GM12878 (cell line): ENCODE measurements around the gene TOB1. TPM values are rescaled to one million over a fixed set of nuclear protein-coding genes. Genes with fewer than 3 reads are reported as not detected.

ENCODE experiments used
- ATAC-seq: fragments of 200-7000 bp; cut with Tn5 transposase; 3 replicates; pipeline ENCODE4 v1.9.1; 2020; ENCODE audit warnings: mild to moderate bottlenecking, moderate library complexity
- BruUV-seq: library from RNA; stranded (reverse); fragments of 400-500 nt; replicated peaks from 2 replicates; lab custom pipeline; 2021; lab: Mats Ljungman, UMichigan
- CTCF ChIA-PET: fragments of 300-600 bp; sonication (Branson Sonifier 250); formaldehyde crosslinking; extraction: SDS; loops from one replicate; lab custom pipeline; 2021; ENCODE audit warnings: inconsistent platforms; lab: Yijun Ruan, JAX
- POLR2A ChIA-PET: fragments of 350-600 bp; formaldehyde crosslinking; extraction: SDS; loops from one replicate; lab custom pipeline; 2021; ENCODE audit warnings: inconsistent platforms; lab: Charles Lee
- RAD21 ChIA-PET: fragments of 300-600 bp; sonication (Branson Sonifier 250); formaldehyde crosslinking; loops from one replicate; lab custom pipeline; 2023; ENCODE audit warnings: antibody characterized with exemption; ENCODE audit not compliant: unreplicated experiment; lab: Charles Lee
- SMC1A ChIA-PET: fragments of 300-600 bp; sonication (Branson Sonifier 250); formaldehyde crosslinking; loops from one replicate; lab custom pipeline; 2023; ENCODE audit not compliant: unreplicated experiment, uncharacterized antibody; lab: Charles Lee
- DNase-seq: peaks from one replicate; pipeline ENCODE4 v3.0.0-alpha.2; 2011; ENCODE audit warnings: low read depth, low spot score
- FAIRE-seq: peaks from 3 replicates; lab custom pipeline; 2011; peaks lifted over from hg19 to GRCh38; lab: Jason Lieb, UNC
- H2AFZ ChIP-seq: 2 replicates; pipeline ENCODE4 v1.6.0; 2011; ENCODE audit warnings: low read depth, low read length, control low read depth; ENCODE audit not compliant: control insufficient read depth
- H3K27ac ChIP-seq: 2 replicates; pipeline ENCODE4 v1.5.1; 2011; ENCODE audit warnings: control low read depth; ENCODE audit not compliant: control insufficient read depth, insufficient read depth
- H3K27me3 ChIP-seq, 2 experiments: replicated peaks in 1 of 2; 2 replicates each; pipeline versions ENCODE4 v1.6.0 to v1.6.1; 2011; ENCODE audit warnings: low read length in 1 of 2; ENCODE audit not compliant: control insufficient read depth in 2 of 2, insufficient read depth in 2 of 2
- H3K36me3 ChIP-seq, 2 experiments: 2 replicates each; pipeline ENCODE4 v1.5.1; 2011; ENCODE audit warnings: low read length in 1 of 2; ENCODE audit not compliant: control insufficient read depth in 2 of 2, insufficient read depth in 2 of 2
- H3K4me1 ChIP-seq: 2 replicates; pipeline ENCODE4 v1.6.1; 2011; ENCODE audit warnings: mild to moderate bottlenecking, low read length, moderate library complexity, mixed read lengths; ENCODE audit not compliant: control insufficient read depth, insufficient read depth
- H3K4me2 ChIP-seq: 2 replicates; pipeline ENCODE4 v1.6.0; 2011; ENCODE audit warnings: control low read depth; ENCODE audit not compliant: control insufficient read depth, insufficient read depth
- H3K4me3 ChIP-seq: fragments of 200-600 bp; sonication (generic); 2 replicates; pipeline ENCODE4 v1.5.1; 2016
- H3K79me2 ChIP-seq: 2 replicates; pipeline ENCODE4 v1.6.0; 2011; ENCODE audit warnings: low read length; ENCODE audit not compliant: control insufficient read depth, insufficient read depth
- H3K9ac ChIP-seq: 2 replicates; pipeline ENCODE4 v1.8.0; 2011; ENCODE audit warnings: low read length, control low read depth, mixed read lengths; ENCODE audit not compliant: control insufficient read depth, insufficient read depth
- H3K9me3 ChIP-seq: replicated peaks from 3 replicates; pipeline ENCODE4 v1.5.1; 2011; ENCODE audit warnings: mild to moderate bottlenecking, low read length; ENCODE audit not compliant: control insufficient read depth, insufficient read depth
- H4K20me1 ChIP-seq: 2 replicates; pipeline ENCODE4 v1.6.0; 2011; ENCODE audit not compliant: control insufficient read depth, insufficient read depth
- ATF3 ChIP-seq: IDR thresholded peaks from 2 replicates; pipeline ENCODE4 v1.6.1; 2011; ENCODE audit warnings: low read depth, mild to moderate bottlenecking, low read length, moderate library complexity, borderline replicate concordance; ENCODE audit errors: extremely low read depth
- BHLHE40 ChIP-seq, 2 experiments: fragments of 450-650 bp in 1 of 2; IDR thresholded peaks; 2 replicates each; pipeline ENCODE4 v1.6.1; 2011 to 2017; ENCODE audit warnings: low read depth in 2 of 2, borderline replicate concordance in 1 of 2, improper control_type of control experiment in 1 of 2, low read length in 1 of 2, mild to moderate bottlenecking in 1 of 2
- CHD4 ChIP-seq: fragments of 200-600 bp; sonication (generic); IDR thresholded peaks from 2 replicates; pipeline ENCODE4 v1.6.1; 2016; ENCODE audit warnings: mild to moderate bottlenecking
- GABPA ChIP-seq: IDR thresholded peaks from 2 replicates; pipeline ENCODE4 v1.6.1; 2014; ENCODE audit warnings: antibody characterized with exemption, low read depth, mild to moderate bottlenecking, inconsistent platforms
- MTA3 ChIP-seq: IDR thresholded peaks from 2 replicates; pipeline ENCODE4 v1.6.1; 2012; ENCODE audit warnings: low read length, inconsistent platforms, borderline replicate concordance
- PRDM15 ChIP-seq: fragments of 450-650 bp; formaldehyde crosslinking; IDR thresholded peaks from 2 replicates; pipeline ENCODE4 v1.4.0; 2020; ENCODE audit warnings: mild to moderate bottlenecking, moderate library complexity
- SIX5 ChIP-seq: IDR thresholded peaks from 2 replicates; pipeline ENCODE4 v1.6.1; 2011; ENCODE audit warnings: mild to moderate bottlenecking, low read depth, low read length, moderate library complexity; ENCODE audit not compliant: severe bottlenecking
- SP1 ChIP-seq: IDR thresholded peaks from one replicate; pipeline ENCODE4 v1.6.1; 2011; ENCODE audit warnings: low read depth, low read length
- SUZ12 ChIP-seq: fragments of 200-600 bp; sonication (generic); IDR thresholded peaks from one replicate; pipeline ENCODE4 v1.6.1; 2018; ENCODE audit warnings: antibody characterized with exemption, mild to moderate bottlenecking; ENCODE audit not compliant: unreplicated experiment
- ZNF622 ChIP-seq: fragments of 450-650 bp; IDR thresholded peaks from 2 replicates; pipeline ENCODE4 v1.6.1; 2017; ENCODE audit warnings: mild to moderate bottlenecking, inconsistent platforms
- WGBS: methylation state at CpG from one replicate; pipeline ENCODE4 v1.1.6; 2016; ENCODE audit warnings: low lambda C conversion rate; ENCODE audit not compliant: insufficient replicate concordance, insufficient coverage; ENCODE audit errors: missing lambda C conversion rate; 5-methylcytosine and 5-hydroxymethylcytosine counted together
- in situ Hi-C: fragments of 300-500 bp; cut with MboI; formaldehyde crosslinking; loops from 9 replicates; pipeline ENCODE4 v1.14.3; 2018; ENCODE audit warnings: mixed read lengths
- intact Hi-C: fragments of 100-400 bp; cut with micrococcal nuclease; formaldehyde crosslinking; loops from one replicate; pipeline ENCODE4 v1.14.2; 2022; ENCODE audit not compliant: unreplicated experiment
- polyA plus RNA-seq, 11 experiments: library from polyadenylated mRNA; depleted of rRNA in 4 of 11; unstranded in 6 of 11; stranded (reverse) in 5 of 11; fragments of >200 nt; fragmentation: Nextera tagmentation in 4 of 11; fragmentation: Illumina TruSeq in 1 of 11; extraction: Ambion mirVana in 4 of 11; extraction: Trizol in 1 of 11; gene quantifications; 1 replicate in 1 of 11; 2 replicates in 10 of 11; pipeline versions ENCODE4 v1.2.1 to v1.2.3, GENCODE V29; 2011 to 2016; ENCODE audit warnings: inconsistent platforms in 2 of 11, missing spikeins in 2 of 11, low read depth in 1 of 11
- total RNA-seq, 4 experiments: library from RNA; depleted of rRNA in 3 of 4; stranded (reverse); fragments of >200 nt in 3 of 4; fragmentation: Illumina TruSeq in 1 of 4; extraction: Trizol in 1 of 4; gene quantifications; 2 replicates each; pipeline versions ENCODE4 v1.2.1 to v1.2.3, GENCODE V29; 2013 to 2021

Gene TOB1
- total and polyA plus RNA-seq, 10 of the 15 experiments (the other 5 are each of a cell fraction or from before 2014, with no cell fraction given) = 5.0 to 32.4 (median 13.7) TPM

DNA sequence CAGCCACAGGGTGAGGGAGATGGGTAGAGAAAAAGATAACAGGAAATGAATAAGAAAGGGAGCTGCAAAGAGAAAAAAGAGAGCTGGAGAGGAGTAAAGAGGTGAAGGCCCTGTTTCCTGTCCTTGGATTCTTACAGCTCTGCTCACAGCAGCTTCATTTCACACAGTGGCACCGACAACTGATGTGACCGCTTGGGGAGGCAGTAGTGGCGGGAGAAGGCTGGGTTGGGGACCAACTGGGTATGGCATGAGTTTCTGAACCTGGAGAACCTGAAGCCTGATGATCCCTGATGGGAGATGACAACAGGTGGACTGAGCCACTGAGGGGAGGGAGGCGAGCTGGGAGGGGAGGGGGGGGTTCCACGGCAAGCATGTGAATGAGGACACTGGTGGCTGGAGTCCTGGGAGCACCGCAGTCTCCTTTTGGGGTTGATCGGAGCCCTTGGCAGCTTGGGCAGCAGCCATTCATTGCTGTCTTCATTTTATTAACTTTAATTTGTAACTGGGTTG, 34.3 kb upstream of the TOB1 start:
- no TSS peak for BruUV-seq
- H3K4me3 ChIP-seq = no peak overlapping the region
- no peaks in the 10 kb centered on the region for H3K9me3 ChIP-seq
- ATAC-seq (no peak), DNase-seq (no peak)
- no peaks in the 10 kb centered on the region for H3K79me2 ChIP-seq
- peaks cover 0 to 1% of the 10 kb centered on the region in 2 experiments; a peak in 1 of 4 replicates for H3K27me3 ChIP-seq
- TF ChIP-seq CHD4 = no peak
- TF ChIP-seq ZNF622 = no peak
- TF ChIP-seq GABPA = no peak
- no peak for TF ChIP-seq PRDM15 (CRISPR knock-in tag)
- no peak for TF ChIP-seq SUZ12
- TF ChIP-seq MTA3 = no peak
- no peak for TF ChIP-seq BHLHE40 (IDR thresholded peaks at IDR 0.05; ENCODE audit: borderline replicate concordance in 1 of 2, low read depth in 2 of 2, low read length in 1 of 2)
- no peak for TF ChIP-seq SIX5
- no peak for TF ChIP-seq SP1
- no peak for TF ChIP-seq ATF3
- TF ChIP-seq, all 136 proteins: peak for 0
- ChIA-PET CTCF (interaction anchor here (0.7 kb wide), 1 partner anchor 26 kb away, joined by 3 read pairs; no protein-coding TSS in a partner anchor), SMC1A (interaction anchor here (2.3 kb wide), 1 partner anchor 48 kb away, joined by 5 read pairs; no protein-coding TSS in a partner anchor), POLR2A (no interaction called here), RAD21 (interaction anchor here (1.2 kb wide), 1 partner anchor 12 kb away, joined by 3 read pairs; no protein-coding TSS in a partner anchor)
- intact Hi-C loops = no loop called here
- FAIRE-seq = no peak
- no peaks in the 10 kb centered on the region for H3K36me3 ChIP-seq
- H3K27ac ChIP-seq = no peak overlapping the region
- H3K9ac ChIP-seq = no peak overlapping the region
- no peak overlapping the region for H3K4me2 ChIP-seq
- H2AFZ ChIP-seq = no peak overlapping the region
- H3K4me1 ChIP-seq = peaks cover 13% of the 10 kb centered on the region
- 53% methylated on average over 4 of the region's 7 CpGs for WGBS
- no peaks in the 10 kb centered on the region for H4K20me1 ChIP-seq
- in situ Hi-C loops = no loop called here
